ENCODE data around the gene GPSM1.
"Not testable (repeated sequence)": the region's sequence is repeated elsewhere in the genome, so short reads cannot be mapped to it uniquely, and the experiment has no call there.

Gene GPSM1

DNA sequence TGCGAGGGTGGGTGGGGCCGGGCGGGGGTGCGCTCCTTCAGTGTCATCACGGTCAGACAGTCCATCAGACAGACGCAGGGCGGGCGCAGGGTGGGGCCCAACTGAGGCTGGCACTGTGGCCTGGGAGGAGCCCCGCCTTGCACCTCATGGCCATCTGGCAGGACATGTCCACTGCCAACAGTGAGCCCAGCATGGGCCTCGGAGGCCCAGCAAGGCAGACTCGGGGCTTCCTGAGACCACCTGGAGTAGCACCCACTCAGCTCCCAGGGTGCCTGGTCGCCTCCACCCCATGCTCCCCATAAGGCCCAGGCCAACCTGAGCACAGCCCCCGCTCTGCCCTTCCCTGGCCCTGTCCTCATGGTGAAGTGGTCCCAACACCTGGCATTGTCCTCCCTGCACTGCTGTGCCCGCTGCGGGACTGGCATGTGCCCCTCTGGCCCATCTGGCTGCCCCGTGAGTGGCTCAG lies 8.5 kb upstream of the GPSM1 start:
- DNase-seq: no peak

GRCh38 chr9:136319244-136319643 lies 8.1 kb upstream of the GPSM1 start:
- DNase-seq: not testable (repeated sequence)

DNA sequence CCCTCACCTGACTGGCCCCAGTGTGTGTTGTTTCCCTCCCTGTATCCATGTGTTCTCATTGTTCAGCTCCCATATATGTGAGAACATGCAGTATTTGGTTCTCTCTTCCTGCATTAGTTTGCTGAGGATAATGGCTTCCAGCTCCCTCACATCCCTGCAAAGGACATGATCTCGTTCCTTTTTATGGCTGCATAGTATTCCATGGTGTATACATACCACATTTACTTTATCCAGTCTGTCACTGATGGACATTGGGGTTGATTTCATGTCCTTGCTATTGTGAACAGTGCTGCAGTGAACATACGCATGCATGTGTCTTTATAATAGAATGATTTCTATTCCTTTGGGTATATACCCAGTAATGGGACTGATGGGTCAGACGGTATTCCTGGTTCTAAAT lies 7.4 kb upstream of the GPSM1 start:
- not testable (repeated sequence) for DNase-seq

GRCh38 chr9:136320972-136321371 lies 6.4 kb upstream of the GPSM1 start:
- not testable (repeated sequence) for DNase-seq

- DNase-seq: no peak
Measured at GRCh38 chr9:136321561-136321960, 5.8 kb upstream of the GPSM1 start.

GRCh38 chr9:136322756-136323330 lies 4.5 kb upstream of the GPSM1 start:
- no peak for DNase-seq

GRCh38 chr9:136323371-136323789 lies 4.0 kb upstream of the GPSM1 start:
- DNase-seq: no peak

DNA sequence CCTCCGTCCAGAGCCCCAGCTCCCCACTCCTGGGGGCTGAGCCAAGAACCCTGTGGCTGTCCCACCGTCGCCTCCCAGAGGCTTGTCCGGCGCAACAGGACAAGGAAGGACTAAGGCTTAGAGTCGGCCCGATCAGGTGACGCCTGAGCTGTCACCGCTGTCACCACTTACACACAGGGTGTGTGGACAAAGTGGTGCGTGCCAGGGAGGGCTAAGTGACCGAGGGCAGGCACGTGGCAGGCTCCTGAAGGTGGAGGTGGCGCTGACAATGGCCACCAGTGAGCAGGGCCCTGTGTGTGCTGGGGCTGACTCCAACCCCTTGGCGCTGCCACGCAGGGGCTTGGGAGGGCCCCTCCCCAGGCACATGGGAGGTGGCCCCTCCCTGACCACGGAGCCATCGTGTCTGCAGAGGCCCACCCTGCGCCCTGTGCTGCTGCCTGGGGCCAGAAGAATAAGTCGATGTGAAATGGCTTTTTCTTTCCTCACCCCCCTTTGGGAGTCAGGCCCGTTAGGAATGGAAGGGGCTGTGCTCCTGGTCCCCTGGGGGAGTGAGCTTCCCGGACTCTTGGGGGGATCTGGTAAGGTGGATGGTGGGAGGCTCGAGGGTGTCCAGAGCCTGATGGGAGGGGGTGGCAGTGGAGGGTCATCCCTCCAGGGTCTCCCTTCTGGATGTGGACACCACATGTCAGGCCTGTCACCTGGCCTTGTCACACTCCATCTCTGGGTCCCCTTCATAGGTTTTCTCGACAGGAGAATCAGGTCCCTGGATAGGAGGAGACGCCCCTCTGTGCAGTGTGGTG lies 2.6 kb upstream of the GPSM1 start:
- DNase-seq: peak; percentile 50

DNA sequence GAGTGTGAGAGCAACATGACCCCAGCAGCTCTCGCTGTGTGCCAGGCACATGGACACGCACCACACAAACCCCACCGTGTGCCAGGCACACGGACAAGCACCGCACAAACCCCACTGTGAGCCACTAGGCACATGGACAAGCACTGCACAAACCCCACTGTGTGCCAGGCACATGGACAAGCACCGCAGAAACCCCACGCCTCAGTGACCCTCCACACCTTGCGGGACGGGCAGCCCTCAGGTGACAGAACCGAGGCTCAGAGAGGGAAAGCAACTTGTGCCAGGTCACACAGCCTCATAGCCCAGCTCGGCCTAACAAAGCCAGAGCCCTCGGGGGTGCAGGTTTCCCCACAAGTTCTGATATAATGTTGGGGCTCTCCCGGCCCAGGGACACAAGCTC lies 2.0 kb upstream of the GPSM1 start:
- DNase-seq: no peak

DNA sequence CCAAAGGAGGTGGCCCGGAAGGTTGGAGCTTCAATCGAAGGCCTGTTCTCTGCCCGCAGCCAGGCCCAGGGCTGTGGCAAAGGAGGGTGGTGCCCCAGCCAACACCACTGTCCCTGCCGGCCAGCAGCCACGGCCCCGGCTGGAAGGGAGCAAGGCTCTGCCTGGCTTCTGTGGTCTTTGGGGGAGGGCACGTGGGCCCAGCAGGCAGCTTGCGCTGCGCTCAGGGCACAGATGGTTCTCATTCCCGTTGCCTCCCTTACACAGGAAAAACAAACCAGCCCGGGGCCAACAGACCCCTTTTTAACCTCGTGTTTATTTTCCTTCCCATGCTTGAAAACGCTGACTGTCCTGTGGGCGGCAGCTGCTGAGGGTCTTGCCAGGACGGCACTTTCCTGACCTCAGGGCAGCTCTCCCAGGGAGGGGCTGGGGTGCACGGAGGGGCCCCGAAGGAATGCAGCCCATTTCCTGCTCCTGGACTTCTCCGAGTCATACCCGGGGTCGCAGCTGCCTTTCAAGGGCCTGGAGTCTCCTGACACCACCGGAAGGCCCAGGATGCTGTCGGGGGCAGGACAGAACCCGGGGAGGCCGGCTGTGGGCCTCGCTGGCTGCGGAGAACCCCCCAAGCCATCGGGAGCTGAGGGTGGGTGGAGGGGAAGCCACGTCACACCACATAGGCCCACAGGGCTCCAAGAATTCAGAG lies 1.1 kb upstream of the GPSM1 start:
- peak; percentile 30 for DNase-seq

DNA sequence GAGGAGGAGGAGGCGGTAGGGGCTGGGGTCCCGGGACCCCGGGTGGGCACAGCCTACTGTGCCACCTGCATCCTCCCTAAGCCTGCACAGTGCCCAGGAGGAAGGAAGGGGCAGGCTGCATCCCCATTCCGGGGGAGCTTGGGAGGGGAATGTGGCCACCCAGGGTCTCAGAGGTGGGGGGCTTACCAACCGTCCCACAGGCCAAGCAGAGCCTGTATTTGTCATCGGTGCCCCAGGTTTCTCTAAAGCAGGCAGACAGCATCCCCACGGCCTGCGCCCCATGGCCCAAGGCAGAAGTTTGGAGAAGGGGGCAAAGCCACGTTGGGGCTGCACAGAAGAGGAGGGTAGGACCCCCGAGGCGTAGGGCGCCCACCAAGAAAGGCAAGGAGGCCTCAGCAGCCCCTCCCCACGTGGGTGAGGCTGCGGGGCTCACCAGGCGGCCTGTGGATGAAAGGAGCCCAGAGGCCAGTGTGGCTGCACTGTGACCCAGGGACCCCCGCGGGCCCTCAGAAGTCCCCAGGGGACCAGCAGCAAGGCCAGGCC lies 507 bp upstream of the GPSM1 start:
- DNase-seq: no peak

GRCh38 chr9:136328011-136328621 lies 777 bp downstream of the GPSM1 start:
- DNase-seq: no peak

DNA sequence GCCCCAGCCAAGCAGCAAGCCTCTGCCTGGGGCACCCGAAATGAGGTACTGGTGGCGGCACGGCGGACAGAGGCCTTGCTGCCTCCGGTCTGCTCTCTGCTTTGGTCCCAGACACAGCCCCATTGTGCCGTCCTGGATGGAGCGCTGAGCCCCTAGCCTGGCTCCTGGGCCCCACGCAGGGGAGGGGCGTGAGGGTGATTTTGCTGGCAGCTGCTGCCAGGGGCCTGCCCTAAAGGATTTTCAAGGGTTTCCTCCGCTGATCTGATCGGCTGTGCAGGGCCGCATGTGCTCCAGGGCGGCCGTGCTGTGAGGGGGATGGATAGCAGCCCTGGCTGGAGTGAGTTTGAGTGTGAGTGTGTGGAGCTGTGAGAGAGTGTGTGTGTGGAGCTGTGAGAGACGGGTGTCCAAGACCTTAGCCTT lies 1.3 kb downstream of the GPSM1 start:
- DNase-seq: peak; percentile 85

DNA sequence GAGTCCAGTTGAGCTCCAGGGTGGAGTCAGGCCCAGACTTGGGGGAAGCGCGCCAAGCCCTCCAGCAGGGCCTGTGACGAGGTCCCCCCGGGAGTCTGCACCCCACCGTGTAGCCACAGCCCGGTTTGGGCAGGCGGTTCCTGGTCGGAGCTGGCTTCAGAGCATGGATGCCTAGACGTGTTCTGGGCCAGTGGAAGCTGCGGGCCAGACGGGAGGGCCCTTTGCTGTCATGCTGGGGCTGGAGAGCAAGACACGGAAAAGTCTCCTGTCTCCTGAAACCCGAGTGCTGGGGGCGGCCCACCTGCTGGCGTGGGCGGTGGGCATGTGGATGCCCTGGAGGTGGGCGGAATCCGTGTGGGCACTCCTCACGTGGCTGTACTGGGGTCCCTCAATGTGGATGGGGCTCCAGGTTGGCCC lies 1.9 kb downstream of the GPSM1 start:
- DNase-seq: no peak

DNA sequence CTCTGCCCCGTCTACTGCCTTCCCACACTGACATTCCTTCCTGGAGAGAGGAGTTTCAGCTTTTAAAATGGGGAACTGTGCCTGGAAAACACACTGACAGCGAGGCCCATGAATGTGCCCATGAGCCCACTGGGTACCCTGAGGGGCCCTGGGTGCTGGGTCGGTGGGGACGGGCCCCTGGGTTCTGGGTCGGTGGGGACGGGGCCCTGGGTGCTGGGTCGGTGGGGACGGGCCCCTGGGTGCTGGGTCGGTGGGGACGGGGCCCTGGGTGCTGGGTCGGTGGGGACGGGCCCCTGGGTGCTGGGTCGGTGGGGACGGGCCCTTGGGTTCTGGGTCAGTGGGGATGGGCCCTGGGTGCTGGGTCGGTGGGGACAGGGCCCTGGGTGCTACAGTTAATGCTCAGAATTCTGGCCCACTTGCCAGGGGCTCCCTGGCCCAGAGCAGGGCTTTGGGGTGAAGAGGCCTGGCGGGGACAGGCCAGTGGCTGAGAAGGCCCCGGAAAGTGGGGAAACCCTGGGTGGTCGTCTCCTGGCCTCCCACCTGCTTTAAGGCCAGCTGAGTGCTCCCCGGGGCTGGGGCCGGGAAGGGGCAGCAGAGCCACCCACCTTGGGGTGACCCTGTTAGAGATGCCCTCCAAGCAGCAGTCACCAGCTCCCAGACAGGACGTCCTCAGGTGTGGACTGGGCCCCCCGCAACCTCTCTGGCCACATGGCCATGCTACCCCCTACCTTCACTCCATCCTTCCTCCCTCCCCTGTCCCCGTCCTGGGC lies 2.5 kb downstream of the GPSM1 start:
- no peak for DNase-seq

DNA sequence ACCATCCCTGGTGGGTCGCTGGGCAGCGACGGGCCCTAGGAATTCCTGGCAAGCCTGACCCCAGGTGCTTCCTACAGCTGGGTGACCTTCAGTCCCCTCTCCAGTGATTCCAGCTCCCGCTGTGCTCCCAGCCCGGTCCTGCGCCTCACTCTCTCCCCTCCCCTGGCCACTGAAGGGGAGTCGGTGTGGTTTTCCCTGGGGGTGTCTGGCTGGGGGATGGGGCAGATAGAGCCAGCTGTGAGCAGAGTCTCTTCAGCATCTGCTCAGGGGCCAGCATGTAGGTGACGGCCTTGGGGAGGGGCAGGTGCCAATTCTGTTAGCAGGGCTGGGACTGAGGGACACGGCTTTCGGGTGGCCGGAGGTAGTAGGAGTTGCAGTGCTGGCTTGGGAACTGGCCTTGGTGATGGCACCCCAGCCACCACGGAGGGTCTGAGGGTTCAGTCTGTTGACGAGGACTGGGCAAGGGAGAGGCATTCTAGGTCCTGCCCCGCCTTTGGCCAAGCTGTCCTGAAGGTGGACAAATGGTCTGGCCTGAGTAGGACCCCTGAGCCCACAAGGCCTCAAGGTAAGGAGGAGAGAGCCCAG lies 3.2 kb downstream of the GPSM1 start:
- DNase-seq: no peak

- DNase-seq: no peak
Measured at GRCh38 chr9:136331030-136331429, 3.7 kb downstream of the GPSM1 start.

DNA sequence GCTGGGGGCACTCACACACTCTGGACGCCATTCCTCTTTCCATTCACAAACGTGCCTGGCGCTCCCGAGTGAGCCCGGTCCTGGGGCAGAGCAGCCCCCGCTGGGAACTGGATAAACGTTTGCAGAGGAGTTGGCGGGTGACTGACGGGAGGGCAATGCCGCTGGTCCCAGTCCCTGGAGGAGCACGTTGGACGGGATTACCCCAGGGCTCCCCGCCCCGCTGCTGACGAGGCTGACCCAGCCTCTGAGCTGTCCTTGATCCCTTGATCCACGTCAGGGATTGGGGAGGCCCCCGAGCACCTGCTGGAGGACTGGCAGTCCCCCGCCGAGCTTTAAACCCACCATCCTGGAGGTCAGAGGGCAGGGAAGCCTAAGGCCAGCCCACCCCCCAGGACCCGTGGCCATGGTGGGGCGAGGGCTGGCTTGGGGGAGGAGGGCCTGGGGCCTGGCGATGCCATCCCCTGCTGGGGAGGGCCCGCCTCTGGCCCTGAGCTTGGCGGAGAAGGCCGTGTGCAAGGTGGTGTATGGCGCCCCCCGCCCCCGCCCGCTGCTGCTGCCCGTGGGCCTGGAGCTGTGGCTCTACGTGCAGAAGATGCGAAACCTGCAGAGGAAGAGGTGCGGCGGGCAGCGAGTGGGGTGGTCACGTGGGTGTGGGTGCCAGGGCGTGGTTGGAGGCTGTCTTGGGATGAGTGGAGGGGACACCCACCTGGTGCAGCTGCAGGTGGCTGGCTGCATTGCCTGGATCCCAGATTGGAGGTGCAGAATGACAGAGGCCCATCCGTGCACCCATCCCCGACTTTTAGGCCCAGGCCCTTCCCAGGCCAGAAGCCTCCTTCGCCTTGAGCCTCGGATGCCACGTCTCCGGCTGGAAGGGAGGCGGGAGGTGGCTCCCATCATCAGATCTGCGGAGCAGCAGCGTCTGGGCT lies 4.5 kb downstream of the GPSM1 start:
- DNase-seq: peak; percentile 44

DNA sequence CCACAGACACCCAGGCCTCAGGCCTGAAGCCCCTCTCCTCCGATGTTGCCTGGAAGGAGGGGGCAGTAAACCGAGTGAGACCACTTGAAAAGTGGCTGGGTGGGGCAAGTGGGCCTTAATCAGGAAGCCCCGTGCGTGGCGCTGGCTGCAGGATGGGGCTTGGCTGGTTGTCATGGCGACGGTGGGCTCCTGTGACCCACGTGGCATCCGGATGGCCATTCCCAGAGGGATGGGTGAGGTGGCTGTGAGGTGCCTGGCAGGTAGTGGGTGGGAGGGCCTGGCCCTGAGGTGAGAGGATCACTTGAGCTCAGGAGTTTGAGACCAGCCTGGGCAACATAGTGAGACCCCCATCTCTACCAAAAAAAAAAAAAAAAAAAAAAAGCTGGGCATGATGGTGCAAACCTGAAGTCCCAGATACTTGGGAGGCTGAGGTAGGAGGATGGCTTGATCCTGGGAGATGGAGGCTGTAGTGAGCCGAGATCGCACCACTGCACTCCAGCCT lies 5.2 kb downstream of the GPSM1 start:
- no peak for DNase-seq

DNA sequence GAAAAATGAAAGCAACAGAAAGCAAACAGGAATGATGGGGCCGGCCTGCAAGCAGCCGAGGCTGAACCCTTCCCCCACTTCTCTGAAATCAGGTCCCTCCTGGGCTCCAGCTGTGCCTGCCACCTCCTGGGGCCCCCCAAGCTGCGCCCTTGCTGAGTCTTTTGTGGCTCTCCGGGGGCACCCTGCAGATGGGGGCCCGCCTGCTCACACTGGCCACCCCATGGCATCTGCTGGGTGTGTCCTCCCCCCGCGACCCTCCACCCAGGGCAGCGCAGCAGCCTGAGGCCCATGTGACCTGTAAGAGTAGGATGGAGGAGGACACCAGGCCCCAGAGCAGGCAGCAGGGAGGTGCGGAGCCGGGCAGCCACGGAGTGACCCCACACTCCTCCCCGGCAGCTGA lies 5.7 kb downstream of the GPSM1 start:
- no peak for DNase-seq

- no peak for DNase-seq
Measured at GRCh38 chr9:136333486-136333885, 6.1 kb downstream of the GPSM1 start.

All from NCI-H82 (cell line).